K562 (cell line): ENCODE data around the gene CELF4. TPM values are rescaled to one million over a fixed set of nuclear protein-coding genes. Genes with fewer than 3 reads are reported as not detected.

Experiments
- ATAC-seq: fragments of 200-7000 bp; cut with Tn5 transposase; 3 replicates; pipeline ENCODE4 v1.9.1; 2020; ENCODE audit warnings: moderate library complexity
- BruUV-seq: library from RNA; stranded (reverse); fragments of 400-500 nt; replicated peaks from 2 replicates; lab custom pipeline; 2021; lab: Mats Ljungman, UMichigan
- CTCF ChIA-PET: fragments of 300-600 bp; formaldehyde crosslinking; extraction: SDS; loops from one replicate; lab custom pipeline; 2021; ENCODE audit warnings: low intra/inter-chr PET ratio; lab: Yijun Ruan, JAX
- POLR2A ChIA-PET: fragments of 300-600, 350-650 bp; sonication (Branson Sonifier 250); formaldehyde crosslinking; extraction: SDS; loops from one replicate; lab custom pipeline; 2021; ENCODE audit warnings: antibody characterized with exemption, inconsistent platforms; lab: Yijun Ruan, JAX
- DNase-seq, 4 experiments: peaks; one replicate each; pipeline versions ENCODE4 v3.0.0 to v3.0.0-alpha.2; 2011 to 2018; ENCODE audit warnings: low spot score in 3 of 4, mixed read lengths in 3 of 4; ENCODE audit errors: extremely low read depth in 1 of 4
- FAIRE-seq: peaks from 2 replicates; lab custom pipeline; 2011; peaks lifted over from hg19 to GRCh38; lab: Jason Lieb, UNC
- H2AFZ ChIP-seq: 2 replicates; pipeline ENCODE4 v1.6.0; 2011; ENCODE audit warnings: low read depth, low read length, control low read depth, inconsistent platforms
- H3K27ac ChIP-seq: fragments of 200-600 bp; 3 replicates; pipeline ENCODE4 v1.8.0; 2011; ENCODE audit warnings: low read depth, mild to moderate bottlenecking, control low read depth, inconsistent platforms, low read length, moderate library complexity, mixed read lengths; ENCODE audit errors: extremely low read depth
- H3K27me3 ChIP-seq, 2 experiments: fragments of 300-600 bp in 1 of 2; 2 replicates in 1 of 2; 3 replicates in 1 of 2; pipeline versions ENCODE4 v1.6.0 to v1.8.0; 2011; ENCODE audit warnings: inconsistent platforms in 2 of 2, low read length in 2 of 2, mild to moderate bottlenecking in 1 of 2, mixed read lengths in 1 of 2, moderate library complexity in 1 of 2; ENCODE audit not compliant: control insufficient read depth in 2 of 2, insufficient read depth in 2 of 2
- H3K36me3 ChIP-seq: fragments of 300-600 bp; 3 replicates; pipeline ENCODE4 v1.8.0; 2011; ENCODE audit warnings: mild to moderate bottlenecking, low read length, inconsistent platforms; ENCODE audit not compliant: control insufficient read depth, insufficient read depth
- H3K4me1 ChIP-seq, 2 experiments: fragments of 200-600 bp in 1 of 2; replicated peaks in 1 of 2; 2 replicates in 1 of 2; 3 replicates in 1 of 2; pipeline versions ENCODE4 v1.5.1 to v1.8.0; 2011; ENCODE audit warnings: inconsistent platforms in 2 of 2, low read length in 2 of 2, mild to moderate bottlenecking in 1 of 2, mixed read lengths in 1 of 2, moderate library complexity in 1 of 2; ENCODE audit not compliant: control insufficient read depth in 2 of 2, insufficient read depth in 2 of 2
- H3K4me2 ChIP-seq: 2 replicates; pipeline ENCODE4 v1.6.1; 2011; ENCODE audit warnings: low read length, control low read depth, inconsistent platforms, mixed read lengths; ENCODE audit not compliant: insufficient read depth
- H3K4me3 ChIP-seq: fragments of 200-600 bp; sonication (generic), shearing (Covaris generic); 2 replicates; pipeline ENCODE4 v1.5.1; 2016; ENCODE audit warnings: control low read depth, inconsistent platforms
- H3K79me2 ChIP-seq: fragments of 200-600 bp; 3 replicates; pipeline ENCODE4 v1.8.0; 2011; ENCODE audit warnings: low read length, inconsistent platforms; ENCODE audit not compliant: control insufficient read depth, insufficient read depth
- H3K9ac ChIP-seq, 2 experiments: 2 replicates each; pipeline versions ENCODE4 v1.6.0 to v1.6.1; 2011; ENCODE audit warnings: low read depth in 2 of 2, low read length in 2 of 2, control low read depth in 1 of 2, inconsistent platforms in 1 of 2, mild to moderate bottlenecking in 1 of 2, mixed read lengths in 1 of 2; ENCODE audit not compliant: insufficient read depth in 1 of 2
- H3K9me1 ChIP-seq: one replicate; pipeline ENCODE4 v1.6.0; 2011; ENCODE audit warnings: inconsistent platforms, mild to moderate bottlenecking, low read length, moderate library complexity; ENCODE audit not compliant: control insufficient read depth, insufficient read depth
- H3K9me3 ChIP-seq: replicated peaks from 2 replicates; pipeline ENCODE4 v1.5.1; 2011; ENCODE audit warnings: low read depth, low read length, inconsistent platforms; ENCODE audit not compliant: control insufficient read depth, insufficient read depth
- H4K20me1 ChIP-seq: replicated peaks from 2 replicates; pipeline ENCODE4 v1.6.1; 2011; ENCODE audit warnings: low read length, inconsistent platforms, mixed read lengths; ENCODE audit not compliant: control insufficient read depth, insufficient read depth
- CAMTA2 ChIP-seq: fragments of 250-450 bp; sonication (Bioruptor Pico); conservative IDR thresholded peaks from 2 replicates; pipeline ENCODE4 v1.5.1; 2022
- DACH1 ChIP-seq: fragments of 450-650 bp; IDR thresholded peaks from 2 replicates; pipeline ENCODE4 v1.6.1; 2018; ENCODE audit not compliant: partially characterized antibody
- ELF1 ChIP-seq: fragments of 200-800 bp; sonication (Bioruptor generic); IDR thresholded peaks from 2 replicates; pipeline ENCODE4 v1.6.1; 2016; ENCODE audit warnings: missing genetic modification characterization, missing compliant biosample characterization
- KDM2B ChIP-seq: fragments of 250-450 bp; sonication (Bioruptor Pico); IDR thresholded peaks from 2 replicates; pipeline ENCODE4 v1.8.0; 2021; ENCODE audit warnings: mild to moderate bottlenecking, moderate library complexity
- POLR2G ChIP-seq: fragments of 200-400 bp; formaldehyde crosslinking; IDR thresholded peaks from 2 replicates; pipeline ENCODE4 v1.6.1; 2017; ENCODE audit warnings: low read depth, mild to moderate bottlenecking, antibody characterized with exemption, low read length, moderate library complexity
- SMARCE1 ChIP-seq: fragments of 450-650 bp; IDR thresholded peaks from 2 replicates; pipeline ENCODE4 v1.7.1; 2016; ENCODE audit warnings: mild to moderate bottlenecking
- TCF3 ChIP-seq: sonication (generic); formaldehyde crosslinking; IDR thresholded peaks from 2 replicates; pipeline ENCODE4 v1.4.0; 2020; ENCODE audit warnings: mild to moderate bottlenecking, missing genetic modification reagents
- TCFL5 ChIP-seq: fragments of 250-450 bp; sonication (Bioruptor Pico); conservative IDR thresholded peaks from 2 replicates; pipeline ENCODE4 v1.6.1; 2021; ENCODE audit warnings: mild to moderate bottlenecking, moderate library complexity, matching md5 sums
- WHSC1 ChIP-seq: IDR thresholded peaks from one replicate; pipeline ENCODE4 v1.6.1; 2012; ENCODE audit warnings: low read length, control low read depth, inconsistent platforms
- YY1 ChIP-seq, 3 experiments: IDR thresholded peaks; 2 replicates each; pipeline ENCODE4 v1.6.1; 2011; ENCODE audit warnings: low read length in 2 of 3, mild to moderate bottlenecking in 2 of 3, moderate library complexity in 2 of 3, borderline replicate concordance in 1 of 3, control low read depth in 1 of 3, low read depth in 1 of 3; ENCODE audit not compliant: insufficient read depth in 3 of 3, insufficient replicate concordance in 2 of 3, control insufficient read depth in 1 of 3, insufficient read length in 1 of 3; ENCODE audit errors: extremely low read depth in 1 of 3
- ZFP30 ChIP-seq: fragments of 250-450 bp; sonication (Bioruptor Pico); IDR thresholded peaks from 2 replicates; pipeline ENCODE4 v1.8.0; 2022; ENCODE audit warnings: moderate library complexity, mild to moderate bottlenecking, inconsistent platforms, borderline replicate concordance
- ZNF384 ChIP-seq: IDR thresholded peaks from 2 replicates; pipeline ENCODE4 v1.6.1; 2012; ENCODE audit warnings: low read depth, low read length, improper control_type of control experiment
- WGBS: fragments of 100-300 bp; shearing (Covaris generic); methylation state at CpG from one replicate; pipeline ENCODE4 v1.1.6; 2016; ENCODE audit warnings: low coverage, mixed read lengths; ENCODE audit not compliant: insufficient coverage; ENCODE audit errors: missing lambda C conversion rate; 5-methylcytosine and 5-hydroxymethylcytosine counted together
- in situ Hi-C: fragments of 300-500 bp; cut with MboI; formaldehyde crosslinking; loops from 4 replicates; pipeline ENCODE4 v1.15.0; 2018; ENCODE audit warnings: inconsistent platforms, mixed read lengths
- intact Hi-C: fragments of 100-400 bp; cut with micrococcal nuclease; formaldehyde crosslinking; loops from 2 replicates; pipeline ENCODE4 v1.14.2; 2022
- polyA plus RNA-seq, 8 experiments: library from polyadenylated mRNA; depleted of rRNA in 4 of 8; stranded (reverse) in 5 of 8; unstranded in 3 of 8; fragments of >200 nt; fragmentation: Nextera tagmentation in 2 of 8; fragmentation: Illumina TruSeq in 1 of 8; extraction: Ambion mirVana in 2 of 8; extraction: Trizol in 1 of 8; gene quantifications; 2 replicates each; pipeline versions ENCODE4 v1.2.1 to v1.2.3, GENCODE V29; 2011 to 2014; ENCODE audit warnings: inconsistent platforms in 1 of 8, missing spikeins in 1 of 8
- total RNA-seq, 7 experiments: library from RNA; depleted of rRNA in 6 of 7; stranded (reverse); fragments of >200 nt in 6 of 7; fragmentation: Illumina TruSeq in 2 of 7; extraction: Trizol in 2 of 7; gene quantifications; 2 replicates each; pipeline versions ENCODE4 v1.2.1 to v1.2.3, GENCODE V29; 2011 to 2021; ENCODE audit warnings: low replicate concordance in 1 of 7
- TF ChIP-seq, protein P1 (sequence below): sonication (generic); IDR thresholded peaks from 2 replicates; pipeline ENCODE4 v1.6.1; 2016
- TF ChIP-seq, protein P2 (sequence below), 2 experiments: fragments of 450-650 bp in 1 of 2; sonication (generic) in 1 of 2; formaldehyde crosslinking; conservative IDR thresholded peaks; 2 replicates each; pipeline versions ENCODE4 v1.4.0 to v1.8.1; 2020 to 2022; ENCODE audit warnings: mild to moderate bottlenecking in 1 of 2, missing genetic modification reagents in 1 of 2
- TF ChIP-seq, protein P3 (sequence below): sonication (generic); formaldehyde crosslinking; IDR thresholded peaks from 2 replicates; pipeline ENCODE4 v1.5.0; 2020; ENCODE audit warnings: missing genetic modification reagents
- TF ChIP-seq, protein P4 (sequence below): sonication (generic); formaldehyde crosslinking; IDR thresholded peaks from 2 replicates; pipeline ENCODE4 v1.9.0; 2022; ENCODE audit warnings: mild to moderate bottlenecking, missing genetic modification reagents

The CELF4 gene
- total and polyA plus RNA-seq, 9 of the 15 experiments (the other 6 are each of a cell fraction or from before 2014, with no cell fraction given), result 0.04 to 0.24 (median 0.07) TPM; not detected in 3

DNA sequence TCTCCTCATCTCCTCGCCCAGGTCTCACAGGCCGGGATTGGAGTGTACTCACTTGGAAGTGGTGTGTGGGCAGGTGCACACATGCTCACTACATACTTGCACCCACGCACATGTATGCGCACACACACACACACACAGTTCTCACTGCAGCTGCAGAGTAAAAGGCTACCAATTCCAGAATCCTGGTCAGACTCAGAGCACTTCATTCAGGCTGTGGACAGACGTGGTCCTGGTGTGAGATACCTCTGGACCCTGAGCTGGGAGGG lies 19.4 kb downstream of the CELF4 start:
- ATAC-seq (no peak), FAIRE-seq (no peak), DNase-seq (no peak)
- 0% methylated on average over 5 of the region's 5 CpGs for WGBS
- Histone ChIP-seq H3K9me3 (no peaks in the 10 kb centered on the region), H3K9me1 (no peaks in the 10 kb centered on the region), H3K27me3 (no peaks in the 10 kb centered on the region), H4K20me1 (no peaks in the 10 kb centered on the region), H2AFZ (no peak overlapping the region), H3K4me1 (no peaks in the 10 kb centered on the region), H3K27ac (no peak overlapping the region), H3K9ac (no peak overlapping the region), H3K79me2 (no peaks in the 10 kb centered on the region), H3K4me2 (no peak overlapping the region), H3K4me3 (no peak overlapping the region), H3K36me3 (no peaks in the 10 kb centered on the region)
- in situ Hi-C loops (no loop called here), intact Hi-C loops (no loop called here)
- no peak for TF ChIP-seq DACH1
- TF ChIP-seq, protein P1, sequence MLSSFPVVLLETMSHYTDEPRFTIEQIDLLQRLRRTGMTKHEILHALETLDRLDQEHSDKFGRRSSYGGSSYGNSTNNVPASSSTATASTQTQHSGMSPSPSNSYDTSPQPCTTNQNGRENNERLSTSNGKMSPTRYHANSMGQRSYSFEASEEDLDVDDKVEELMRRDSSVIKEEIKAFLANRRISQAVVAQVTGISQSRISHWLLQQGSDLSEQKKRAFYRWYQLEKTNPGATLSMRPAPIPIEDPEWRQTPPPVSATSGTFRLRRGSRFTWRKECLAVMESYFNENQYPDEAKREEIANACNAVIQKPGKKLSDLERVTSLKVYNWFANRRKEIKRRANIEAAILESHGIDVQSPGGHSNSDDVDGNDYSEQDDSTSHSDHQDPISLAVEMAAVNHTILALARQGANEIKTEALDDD, result no peak
- TF ChIP-seq ELF1, result no peak
- no peak for TF ChIP-seq TCF3 (CRISPR knock-in tag)
- TF ChIP-seq, protein P2, sequence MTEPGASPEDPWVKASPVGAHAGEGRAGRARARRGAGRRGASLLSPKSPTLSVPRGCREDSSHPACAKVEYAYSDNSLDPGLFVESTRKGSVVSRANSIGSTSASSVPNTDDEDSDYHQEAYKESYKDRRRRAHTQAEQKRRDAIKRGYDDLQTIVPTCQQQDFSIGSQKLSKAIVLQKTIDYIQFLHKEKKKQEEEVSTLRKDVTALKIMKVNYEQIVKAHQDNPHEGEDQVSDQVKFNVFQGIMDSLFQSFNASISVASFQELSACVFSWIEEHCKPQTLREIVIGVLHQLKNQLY (CRISPR knock-in tag; conservative IDR thresholded peaks at IDR 0.05), result no peak
- no peak for TF ChIP-seq YY1 (IDR thresholded peaks at IDR 0.05; ENCODE audit: borderline replicate concordance in 1 of 3, control insufficient read depth in 1 of 3, extremely low read depth in 1 of 3, insufficient read depth in 3 of 3, insufficient read length in 1 of 3, insufficient replicate concordance in 2 of 3, low read depth in 1 of 3, low read length in 2 of 3)
- no peak for TF ChIP-seq WHSC1
- no peak for TF ChIP-seq ZFP30 (CRISPR knock-in tag)
- TF ChIP-seq, protein P3, sequence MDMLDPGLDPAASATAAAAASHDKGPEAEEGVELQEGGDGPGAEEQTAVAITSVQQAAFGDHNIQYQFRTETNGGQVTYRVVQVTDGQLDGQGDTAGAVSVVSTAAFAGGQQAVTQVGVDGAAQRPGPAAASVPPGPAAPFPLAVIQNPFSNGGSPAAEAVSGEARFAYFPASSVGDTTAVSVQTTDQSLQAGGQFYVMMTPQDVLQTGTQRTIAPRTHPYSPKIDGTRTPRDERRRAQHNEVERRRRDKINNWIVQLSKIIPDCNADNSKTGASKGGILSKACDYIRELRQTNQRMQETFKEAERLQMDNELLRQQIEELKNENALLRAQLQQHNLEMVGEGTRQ (CRISPR knock-in tag), result no peak
- no peak for TF ChIP-seq ZNF384
- TF ChIP-seq KDM2B (CRISPR knock-in tag), result no peak
- no peak for TF ChIP-seq TCFL5 (CRISPR knock-in tag)
- no peak for TF ChIP-seq POLR2G
- TF ChIP-seq, protein P4, sequence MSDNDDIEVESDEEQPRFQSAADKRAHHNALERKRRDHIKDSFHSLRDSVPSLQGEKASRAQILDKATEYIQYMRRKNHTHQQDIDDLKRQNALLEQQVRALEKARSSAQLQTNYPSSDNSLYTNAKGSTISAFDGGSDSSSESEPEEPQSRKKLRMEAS (CRISPR knock-in tag), result no peak
- TF ChIP-seq CAMTA2 (CRISPR knock-in tag), result no peak
- TF ChIP-seq SMARCE1, result no peak
- CTCF ChIA-PET, result no interaction called here
- BruUV-seq, result no TSS peak
- POLR2A ChIA-PET, result no interaction called here
